Gastroesophageal sphincter (tissue), 3 donors: ENCODE results near the gene QPRT.
"Not testable (repeated sequence)": the region's sequence is repeated elsewhere in the genome, so short reads cannot be mapped to it uniquely, and the experiment has no call there.

Source experiments
- EP300 ChIP-seq: sonication (generic); formaldehyde crosslinking; IDR thresholded peaks from one replicate; pipeline ENCODE4 v1.6.1; 2017; ENCODE audit warnings: antibody characterized with exemption, mild to moderate bottlenecking
- POLR2A ChIP-seq, 2 donors: fragments of 450-650 bp; IDR thresholded peaks; one replicate each; pipeline ENCODE4 v1.6.1; 2017; ENCODE audit warnings: antibody characterized with exemption in 2 of 2, mild to moderate bottlenecking in 2 of 2, moderate library complexity in 1 of 2
- POLR2AphosphoS5 ChIP-seq: sonication (generic); formaldehyde crosslinking; IDR thresholded peaks from one replicate; pipeline ENCODE4 v1.6.1; 2017; ENCODE audit warnings: antibody characterized with exemption
- TF ChIP-seq, protein P1 (sequence below), 4 experiments: fragments of 200-600 bp in 2 of 4; fragments of 450-650 bp in 2 of 4; sonication (generic) in 1 of 4; IDR thresholded peaks; one replicate each; pipeline ENCODE4 v1.5.1; 2017 to 2019; ENCODE audit warnings: antibody characterized with exemption in 4 of 4, mild to moderate bottlenecking in 2 of 4, moderate library complexity in 2 of 4

DNA sequence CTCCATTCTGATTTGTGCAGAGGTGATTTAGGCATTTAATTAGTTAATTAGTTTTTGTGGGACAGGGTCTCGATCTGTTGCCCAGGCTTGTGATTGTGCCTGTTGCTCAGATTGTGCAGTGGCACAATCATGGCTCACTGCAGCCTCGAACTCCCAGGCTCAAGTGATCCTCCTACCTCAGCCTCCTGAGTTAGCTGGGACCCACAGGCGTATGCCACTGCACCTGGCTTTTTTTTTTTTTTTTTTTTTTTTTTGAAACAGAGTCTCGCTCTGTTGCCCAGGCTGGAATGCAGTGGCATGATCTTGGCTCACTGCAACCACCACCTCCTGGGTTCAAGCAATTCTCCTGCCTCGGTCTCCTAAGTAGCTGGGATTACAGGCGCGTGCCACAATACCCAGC is 25.1 kb upstream of the QPRT start:
- TF ChIP-seq POLR2A (IDR thresholded peaks at IDR 0.05); POLR2AphosphoS5; EP300: not testable (repeated sequence)
- TF ChIP-seq, protein P1, sequence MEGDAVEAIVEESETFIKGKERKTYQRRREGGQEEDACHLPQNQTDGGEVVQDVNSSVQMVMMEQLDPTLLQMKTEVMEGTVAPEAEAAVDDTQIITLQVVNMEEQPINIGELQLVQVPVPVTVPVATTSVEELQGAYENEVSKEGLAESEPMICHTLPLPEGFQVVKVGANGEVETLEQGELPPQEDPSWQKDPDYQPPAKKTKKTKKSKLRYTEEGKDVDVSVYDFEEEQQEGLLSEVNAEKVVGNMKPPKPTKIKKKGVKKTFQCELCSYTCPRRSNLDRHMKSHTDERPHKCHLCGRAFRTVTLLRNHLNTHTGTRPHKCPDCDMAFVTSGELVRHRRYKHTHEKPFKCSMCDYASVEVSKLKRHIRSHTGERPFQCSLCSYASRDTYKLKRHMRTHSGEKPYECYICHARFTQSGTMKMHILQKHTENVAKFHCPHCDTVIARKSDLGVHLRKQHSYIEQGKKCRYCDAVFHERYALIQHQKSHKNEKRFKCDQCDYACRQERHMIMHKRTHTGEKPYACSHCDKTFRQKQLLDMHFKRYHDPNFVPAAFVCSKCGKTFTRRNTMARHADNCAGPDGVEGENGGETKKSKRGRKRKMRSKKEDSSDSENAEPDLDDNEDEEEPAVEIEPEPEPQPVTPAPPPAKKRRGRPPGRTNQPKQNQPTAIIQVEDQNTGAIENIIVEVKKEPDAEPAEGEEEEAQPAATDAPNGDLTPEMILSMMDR (IDR thresholded peaks at IDR 0.05): not testable (repeated sequence)
